C4-2B (cell line): ENCODE data around the gene WDR49.

Experiments
- H3K27ac ChIP-seq: fragments of 450-650 bp; 2 replicates; pipeline ENCODE4 v1.5.1; 2017
- CTCF ChIP-seq: fragments of 450-650 bp; conservative IDR thresholded peaks from 2 replicates; pipeline ENCODE4 v1.5.1; 2017; ENCODE audit warnings: mild to moderate bottlenecking
- ZFX ChIP-seq: fragments of 450-650 bp; IDR thresholded peaks from 2 replicates; pipeline ENCODE4 v1.6.1; 2017

The WDR49 gene

GRCh38 chr3:167653760-167654159, at the start of gene WDR49:
TSS of gene WDR49 (minus strand) at chr3:167653942. CDS start at chr3:167653425, 517 bp downstream.
- H3K27ac ChIP-seq, result no peak within 1 kb of the TSS
- TF ChIP-seq CTCF, result no peak
- no peak for TF ChIP-seq ZFX

- no peak for TF ChIP-seq CTCF
- TF ChIP-seq ZFX, result no peak
These were observed 47.2 kb upstream of the WDR49 start for GRCh38 chr3:167700926-167701325.

GRCh38 chr3:167700046-167700445, 46.3 kb upstream of the WDR49 start:
- no peak for TF ChIP-seq CTCF
- TF ChIP-seq ZFX, result no peak

More at GRCh38 chr3:167700926-167701325, 47.2 kb upstream of the WDR49 start:
- H3K27ac ChIP-seq, result no peak overlapping the region

GRCh38 chr3:167694121-167694520, 40.4 kb upstream of the WDR49 start:
- TF ChIP-seq CTCF, result no peak
- H3K27ac ChIP-seq, result no peak overlapping the region

More at GRCh38 chr3:167700046-167700445, 46.3 kb upstream of the WDR49 start:
- H3K27ac ChIP-seq, result no peak overlapping the region

- no peak overlapping the region for H3K27ac ChIP-seq
- TF ChIP-seq ZFX (no peak), CTCF (no peak)
These were observed 37.6 kb upstream of the WDR49 start for GRCh38 chr3:167691366-167691765.

- no peak overlapping the region for H3K27ac ChIP-seq
- TF ChIP-seq CTCF, result peak; percentile 89
- TF ChIP-seq ZFX, result no peak
These were observed 30.7 kb upstream of the WDR49 start for GRCh38 chr3:167684388-167684993.

- TF ChIP-seq ZFX (no peak), CTCF (no peak)
- no peak overlapping the region for H3K27ac ChIP-seq
These were observed 25.8 kb upstream of the WDR49 start for GRCh38 chr3:167679526-167679925.
